K562 (cell line): ENCODE results near the gene ZNF791. TPM values are rescaled to one million over a fixed set of nuclear protein-coding genes. Genes with fewer than 3 reads are reported as not detected.

ENCODE experiments used
- ELF1 ChIP-seq: fragments of 200-800 bp; sonication (Bioruptor generic); IDR thresholded peaks from 2 replicates; pipeline ENCODE4 v1.6.1; 2016; ENCODE audit warnings: missing genetic modification characterization, missing compliant biosample characterization
- HLTF ChIP-seq: fragments of 450-650 bp; IDR thresholded peaks from 2 replicates; pipeline ENCODE4 v1.6.1; 2016
- KHSRP ChIP-seq: fragments of 450-650 bp; IDR thresholded peaks from 2 replicates; pipeline ENCODE4 v1.6.1; 2017
- MCM7 ChIP-seq, 2 experiments: fragments of 450-650 bp; IDR thresholded peaks; 2 replicates each; pipeline ENCODE4 v1.6.1; 2016 to 2018
- MTA3 ChIP-seq: fragments of 450-650 bp; formaldehyde crosslinking; IDR thresholded peaks from 2 replicates; pipeline ENCODE4 v1.6.1; 2017; ENCODE audit warnings: mild to moderate bottlenecking, borderline replicate concordance
- NFRKB ChIP-seq: fragments of 450-650 bp; IDR thresholded peaks from 2 replicates; pipeline ENCODE4 v1.6.1; 2016; ENCODE audit warnings: low read depth
- NFYB ChIP-seq: IDR thresholded peaks from 2 replicates; pipeline ENCODE4 v1.6.1; 2011; ENCODE audit warnings: mild to moderate bottlenecking, moderate library complexity; ENCODE audit not compliant: insufficient read length; ENCODE audit errors: extremely low read depth
- SRSF9 ChIP-seq: fragments of 200-400 bp; formaldehyde crosslinking; IDR thresholded peaks from 2 replicates; pipeline ENCODE4 v1.6.1; 2017; ENCODE audit warnings: low read depth, low read length, borderline replicate concordance
- TOE1 ChIP-seq, 2 experiments: fragments of 450-650 bp in 1 of 2; sonication (generic) in 1 of 2; formaldehyde crosslinking in 1 of 2; IDR thresholded peaks; 2 replicates each; pipeline versions ENCODE4 v1.7.1 to v1.8.0; 2016 to 2022; ENCODE audit warnings: borderline replicate concordance in 2 of 2, mild to moderate bottlenecking in 2 of 2, antibody characterized with exemption in 1 of 2, inconsistent platforms in 1 of 2, low read depth in 1 of 2, missing genetic modification reagents in 1 of 2, moderate library complexity in 1 of 2
- TRIM24 ChIP-seq, 2 experiments: fragments of 450-650 bp; IDR thresholded peaks; 2 replicates each; pipeline ENCODE4 v1.6.1; 2016
- ZBTB7A ChIP-seq: IDR thresholded peaks from 2 replicates; pipeline ENCODE4 v1.6.1; 2011; ENCODE audit warnings: low read depth, mild to moderate bottlenecking, low read length, moderate library complexity, borderline replicate concordance; ENCODE audit not compliant: control insufficient read depth
- ZNF253 ChIP-seq: fragments of 250-450 bp; sonication (Bioruptor Pico); conservative IDR thresholded peaks from 2 replicates; pipeline ENCODE4 v1.6.1; 2021; ENCODE audit warnings: mild to moderate bottlenecking
- ZNF354B ChIP-seq: fragments of 250-450 bp; sonication (Bioruptor Pico); IDR thresholded peaks from 2 replicates; pipeline ENCODE4 v1.4.0; 2020
- polyA plus RNA-seq, 8 experiments: library from polyadenylated mRNA; depleted of rRNA in 4 of 8; stranded (reverse) in 5 of 8; unstranded in 3 of 8; fragments of >200 nt; fragmentation: Nextera tagmentation in 2 of 8; fragmentation: Illumina TruSeq in 1 of 8; extraction: Ambion mirVana in 2 of 8; extraction: Trizol in 1 of 8; gene quantifications; 2 replicates each; pipeline versions ENCODE4 v1.2.1 to v1.2.3, GENCODE V29; 2011 to 2014; ENCODE audit warnings: inconsistent platforms in 1 of 8, missing spikeins in 1 of 8
- total RNA-seq, 7 experiments: library from RNA; depleted of rRNA in 6 of 7; stranded (reverse); fragments of >200 nt in 6 of 7; fragmentation: Illumina TruSeq in 2 of 7; extraction: Trizol in 2 of 7; gene quantifications; 2 replicates each; pipeline versions ENCODE4 v1.2.1 to v1.2.3, GENCODE V29; 2011 to 2021; ENCODE audit warnings: low replicate concordance in 1 of 7
- TF ChIP-seq, protein P1 (sequence below): fragments of 250-450 bp; sonication (Bioruptor Pico); IDR thresholded peaks from 2 replicates; pipeline ENCODE4 v1.4.0; 2020
- TF ChIP-seq, protein P2 (sequence below): fragments of 450-650 bp; IDR thresholded peaks from 2 replicates; pipeline ENCODE4 v1.6.1; 2016
- TF ChIP-seq, protein P3 (sequence below): fragments of 450-650 bp; IDR thresholded peaks from one replicate; pipeline ENCODE4 v1.6.1; 2018; ENCODE audit warnings: mild to moderate bottlenecking, moderate library complexity; ENCODE audit not compliant: partially characterized antibody
- TF ChIP-seq, protein P4 (sequence below): fragments of 450-650 bp; IDR thresholded peaks from 2 replicates; pipeline ENCODE4 v1.6.1; 2016; ENCODE audit warnings: borderline replicate concordance

ZNF791 gene
- total and polyA plus RNA-seq, 9 of the 15 experiments (the other 6 are each of a cell fraction or from before 2014, with no cell fraction given), result 7.8 to 22.7 (median 13.1) TPM

DNA sequence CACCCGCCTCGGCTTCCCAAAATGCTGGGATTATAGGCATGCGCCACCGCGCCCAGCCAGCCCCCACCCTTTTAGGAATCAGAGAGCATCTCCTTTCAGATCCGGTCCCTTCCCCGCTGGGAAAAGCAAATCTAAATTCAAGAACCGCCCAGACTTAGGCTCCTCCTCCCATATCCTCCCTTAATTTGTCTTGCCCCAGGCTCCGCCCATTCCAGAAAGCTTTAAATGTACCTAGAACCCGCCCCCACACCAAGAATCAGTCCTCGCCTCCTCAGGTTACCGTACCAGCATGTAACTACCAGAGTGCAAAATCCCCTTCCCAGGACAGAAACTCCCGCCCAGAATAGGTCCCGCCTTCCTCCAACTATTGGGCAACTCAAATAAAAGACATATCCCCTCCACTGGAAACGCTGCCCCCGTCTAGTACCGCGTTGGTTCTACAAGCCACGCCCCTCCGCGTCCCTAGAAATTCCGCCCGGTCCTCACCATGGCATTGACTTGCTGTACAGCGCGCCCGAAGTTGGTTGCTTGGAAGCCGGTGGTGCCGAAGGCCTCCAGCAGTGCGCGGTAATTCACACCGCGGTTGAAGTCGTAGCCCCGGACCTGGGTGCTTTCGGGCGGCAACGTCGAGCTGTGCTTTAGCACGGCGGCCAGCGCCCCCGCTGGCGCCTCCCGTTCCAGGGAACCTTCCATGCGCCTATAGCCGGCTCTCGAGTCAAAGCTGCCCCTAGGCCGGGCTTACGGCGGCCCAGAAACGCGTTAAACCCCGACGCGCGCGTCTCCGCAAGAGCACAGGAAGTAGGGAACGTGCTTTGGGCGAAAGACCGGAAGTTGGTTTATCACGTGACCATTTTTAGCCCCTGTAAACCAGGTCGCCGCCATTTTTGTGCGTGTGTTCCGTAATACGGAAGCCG, 70.6 kb downstream of the ZNF791 start, which contains the start of gene DHPS (continued):
- TF ChIP-seq, protein P1, sequence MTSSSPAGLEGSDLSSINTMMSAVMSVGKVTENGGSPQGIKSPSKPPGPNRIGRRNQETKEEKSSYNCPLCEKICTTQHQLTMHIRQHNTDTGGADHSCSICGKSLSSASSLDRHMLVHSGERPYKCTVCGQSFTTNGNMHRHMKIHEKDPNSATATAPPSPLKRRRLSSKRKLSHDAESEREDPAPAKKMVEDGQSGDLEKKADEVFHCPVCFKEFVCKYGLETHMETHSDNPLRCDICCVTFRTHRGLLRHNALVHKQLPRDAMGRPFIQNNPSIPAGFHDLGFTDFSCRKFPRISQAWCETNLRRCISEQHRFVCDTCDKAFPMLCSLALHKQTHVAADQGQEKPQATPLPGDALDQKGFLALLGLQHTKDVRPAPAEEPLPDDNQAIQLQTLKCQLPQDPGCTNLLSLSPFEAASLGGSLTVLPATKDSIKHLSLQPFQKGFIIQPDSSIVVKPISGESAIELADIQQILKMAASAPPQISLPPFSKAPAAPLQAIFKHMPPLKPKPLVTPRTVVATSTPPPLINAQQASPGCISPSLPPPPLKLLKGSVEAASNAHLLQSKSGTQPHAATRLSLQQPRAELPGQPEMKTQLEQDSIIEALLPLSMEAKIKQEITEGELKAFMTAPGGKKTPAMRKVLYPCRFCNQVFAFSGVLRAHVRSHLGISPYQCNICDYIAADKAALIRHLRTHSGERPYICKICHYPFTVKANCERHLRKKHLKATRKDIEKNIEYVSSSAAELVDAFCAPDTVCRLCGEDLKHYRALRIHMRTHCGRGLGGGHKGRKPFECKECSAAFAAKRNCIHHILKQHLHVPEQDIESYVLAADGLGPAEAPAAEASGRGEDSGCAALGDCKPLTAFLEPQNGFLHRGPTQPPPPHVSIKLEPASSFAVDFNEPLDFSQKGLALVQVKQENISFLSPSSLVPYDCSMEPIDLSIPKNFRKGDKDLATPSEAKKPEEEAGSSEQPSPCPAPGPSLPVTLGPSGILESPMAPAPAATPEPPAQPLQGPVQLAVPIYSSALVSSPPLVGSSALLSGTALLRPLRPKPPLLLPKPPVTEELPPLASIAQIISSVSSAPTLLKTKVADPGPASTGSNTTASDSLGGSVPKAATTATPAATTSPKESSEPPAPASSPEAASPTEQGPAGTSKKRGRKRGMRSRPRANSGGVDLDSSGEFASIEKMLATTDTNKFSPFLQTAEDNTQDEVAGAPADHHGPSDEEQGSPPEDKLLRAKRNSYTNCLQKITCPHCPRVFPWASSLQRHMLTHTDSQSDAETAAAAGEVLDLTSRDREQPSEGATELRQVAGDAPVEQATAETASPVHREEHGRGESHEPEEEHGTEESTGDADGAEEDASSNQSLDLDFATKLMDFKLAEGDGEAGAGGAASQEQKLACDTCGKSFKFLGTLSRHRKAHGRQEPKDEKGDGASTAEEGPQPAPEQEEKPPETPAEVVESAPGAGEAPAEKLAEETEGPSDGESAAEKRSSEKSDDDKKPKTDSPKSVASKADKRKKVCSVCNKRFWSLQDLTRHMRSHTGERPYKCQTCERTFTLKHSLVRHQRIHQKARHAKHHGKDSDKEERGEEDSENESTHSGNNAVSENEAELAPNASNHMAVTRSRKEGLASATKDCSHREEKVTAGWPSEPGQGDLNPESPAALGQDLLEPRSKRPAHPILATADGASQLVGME (CRISPR knock-in tag), result peak; percentile 49; the same call in 1 of the 2 replicates
- TF ChIP-seq ZBTB7A (peak; percentile 60), TRIM24 (IDR thresholded peaks at IDR 0.05) (peak; percentile 41 to 50; a peak in 2 of 4 replicates), MTA3 (peak; percentile 97), NFRKB (peak; percentile 71; the same call in 1 of the 2 replicates), MCM7 (IDR thresholded peaks at IDR 0.05) (no peak; a peak in 1 of 4 replicates), TOE1 (IDR thresholded peaks at IDR 0.05; ENCODE audit: borderline replicate concordance) (peak; percentile 100), TOE1 (CRISPR knock-in tag; IDR thresholded peaks at IDR 0.05; ENCODE audit: borderline replicate concordance, low read depth) (0 out of 2 replicates have a peak, but pooled peaks have one; percentile 33), ELF1 (peak; percentile 93), ZNF354B (CRISPR knock-in tag) (no peak), SRSF9 (no peak), KHSRP (no peak), HLTF (no peak), NFYB (no peak), ZNF253 (no peak)
- TF ChIP-seq, protein P2, sequence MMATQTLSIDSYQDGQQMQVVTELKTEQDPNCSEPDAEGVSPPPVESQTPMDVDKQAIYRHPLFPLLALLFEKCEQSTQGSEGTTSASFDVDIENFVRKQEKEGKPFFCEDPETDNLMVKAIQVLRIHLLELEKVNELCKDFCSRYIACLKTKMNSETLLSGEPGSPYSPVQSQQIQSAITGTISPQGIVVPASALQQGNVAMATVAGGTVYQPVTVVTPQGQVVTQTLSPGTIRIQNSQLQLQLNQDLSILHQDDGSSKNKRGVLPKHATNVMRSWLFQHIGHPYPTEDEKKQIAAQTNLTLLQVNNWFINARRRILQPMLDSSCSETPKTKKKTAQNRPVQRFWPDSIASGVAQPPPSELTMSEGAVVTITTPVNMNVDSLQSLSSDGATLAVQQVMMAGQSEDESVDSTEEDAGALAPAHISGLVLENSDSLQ, result peak; percentile 67
- TF ChIP-seq, protein P3, sequence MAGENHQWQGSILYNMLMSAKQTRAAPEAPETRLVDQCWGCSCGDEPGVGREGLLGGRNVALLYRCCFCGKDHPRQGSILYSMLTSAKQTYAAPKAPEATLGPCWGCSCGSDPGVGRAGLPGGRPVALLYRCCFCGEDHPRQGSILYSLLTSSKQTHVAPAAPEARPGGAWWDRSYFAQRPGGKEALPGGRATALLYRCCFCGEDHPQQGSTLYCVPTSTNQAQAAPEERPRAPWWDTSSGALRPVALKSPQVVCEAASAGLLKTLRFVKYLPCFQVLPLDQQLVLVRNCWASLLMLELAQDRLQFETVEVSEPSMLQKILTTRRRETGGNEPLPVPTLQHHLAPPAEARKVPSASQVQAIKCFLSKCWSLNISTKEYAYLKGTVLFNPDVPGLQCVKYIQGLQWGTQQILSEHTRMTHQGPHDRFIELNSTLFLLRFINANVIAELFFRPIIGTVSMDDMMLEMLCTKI, result no peak
- TF ChIP-seq, protein P4, sequence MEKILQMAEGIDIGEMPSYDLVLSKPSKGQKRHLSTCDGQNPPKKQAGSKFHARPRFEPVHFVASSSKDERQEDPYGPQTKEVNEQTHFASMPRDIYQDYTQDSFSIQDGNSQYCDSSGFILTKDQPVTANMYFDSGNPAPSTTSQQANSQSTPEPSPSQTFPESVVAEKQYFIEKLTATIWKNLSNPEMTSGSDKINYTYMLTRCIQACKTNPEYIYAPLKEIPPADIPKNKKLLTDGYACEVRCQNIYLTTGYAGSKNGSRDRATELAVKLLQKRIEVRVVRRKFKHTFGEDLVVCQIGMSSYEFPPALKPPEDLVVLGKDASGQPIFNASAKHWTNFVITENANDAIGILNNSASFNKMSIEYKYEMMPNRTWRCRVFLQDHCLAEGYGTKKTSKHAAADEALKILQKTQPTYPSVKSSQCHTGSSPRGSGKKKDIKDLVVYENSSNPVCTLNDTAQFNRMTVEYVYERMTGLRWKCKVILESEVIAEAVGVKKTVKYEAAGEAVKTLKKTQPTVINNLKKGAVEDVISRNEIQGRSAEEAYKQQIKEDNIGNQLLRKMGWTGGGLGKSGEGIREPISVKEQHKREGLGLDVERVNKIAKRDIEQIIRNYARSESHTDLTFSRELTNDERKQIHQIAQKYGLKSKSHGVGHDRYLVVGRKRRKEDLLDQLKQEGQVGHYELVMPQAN, result peak; percentile 92
